ENCODE data around the gene PALD1. TPM values are rescaled to one million over a fixed set of nuclear protein-coding genes. Genes with fewer than 3 reads are reported as not detected.

PALD1 gene
- total and polyA plus RNA-seq, 8 donors, result 2.2 to 15.1 (median 3.9) TPM

DNA sequence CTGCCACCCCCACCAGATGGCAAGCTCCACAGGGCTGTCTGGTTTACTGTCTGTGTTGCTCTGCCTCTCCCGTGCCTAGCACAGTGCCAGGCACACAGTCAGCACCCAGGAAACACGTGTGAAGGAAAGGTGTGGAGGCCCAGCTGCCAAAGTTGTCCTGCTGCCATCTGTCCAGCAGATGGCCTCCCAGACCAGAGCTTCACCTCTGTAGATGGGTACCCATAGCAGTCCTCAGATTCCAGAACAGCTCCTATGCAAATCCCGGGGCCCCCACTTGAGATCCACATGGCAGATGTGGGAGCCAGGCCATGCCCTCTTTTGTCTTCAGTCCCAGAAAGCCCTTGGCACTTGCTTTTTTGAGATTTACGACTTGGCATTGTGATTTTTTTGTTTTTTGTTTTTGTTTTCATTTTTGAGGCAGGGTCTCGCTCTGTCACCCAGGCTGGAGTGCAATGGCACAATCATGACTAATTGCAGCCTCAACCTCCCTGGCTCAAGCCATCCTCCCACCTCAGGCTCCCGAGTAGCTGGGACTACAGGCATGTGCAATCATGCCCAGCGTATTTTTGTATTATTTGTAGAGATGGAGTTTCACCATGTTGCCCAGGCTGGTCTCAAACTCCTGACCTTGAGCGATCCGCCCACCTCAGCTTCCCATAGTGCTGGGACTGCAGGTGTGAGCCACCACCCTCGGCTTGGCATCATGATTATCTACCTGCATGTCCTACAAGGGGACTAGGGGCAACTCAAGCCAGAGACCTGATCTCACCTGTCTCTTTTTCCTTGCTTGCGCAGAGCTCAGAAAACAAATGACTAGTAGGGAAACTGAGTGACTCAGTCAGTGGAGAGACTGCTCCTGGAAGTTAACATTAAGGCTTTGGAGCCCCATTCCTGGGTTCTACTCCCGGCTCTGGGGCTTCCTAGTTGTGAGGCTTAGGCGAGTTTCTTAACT lies 16.9 kb upstream of the PALD1 start:
- no peak overlapping the region for H3K4me3 ChIP-seq
- DNase-seq (peak in 3 of 6 donors; percentile 31 to 62 (median 44)), ATAC-seq (peak; percentile 53 to 76 (median 70)), FAIRE-seq (no peak)
- H3K4me1 ChIP-seq, result peaks cover 0 to 4% (median 3%) of the 10 kb centered on the region in 3 donors
- H3K36me3 ChIP-seq, result no peaks in the 10 kb centered on the region
- TF ChIP-seq, protein P1, sequence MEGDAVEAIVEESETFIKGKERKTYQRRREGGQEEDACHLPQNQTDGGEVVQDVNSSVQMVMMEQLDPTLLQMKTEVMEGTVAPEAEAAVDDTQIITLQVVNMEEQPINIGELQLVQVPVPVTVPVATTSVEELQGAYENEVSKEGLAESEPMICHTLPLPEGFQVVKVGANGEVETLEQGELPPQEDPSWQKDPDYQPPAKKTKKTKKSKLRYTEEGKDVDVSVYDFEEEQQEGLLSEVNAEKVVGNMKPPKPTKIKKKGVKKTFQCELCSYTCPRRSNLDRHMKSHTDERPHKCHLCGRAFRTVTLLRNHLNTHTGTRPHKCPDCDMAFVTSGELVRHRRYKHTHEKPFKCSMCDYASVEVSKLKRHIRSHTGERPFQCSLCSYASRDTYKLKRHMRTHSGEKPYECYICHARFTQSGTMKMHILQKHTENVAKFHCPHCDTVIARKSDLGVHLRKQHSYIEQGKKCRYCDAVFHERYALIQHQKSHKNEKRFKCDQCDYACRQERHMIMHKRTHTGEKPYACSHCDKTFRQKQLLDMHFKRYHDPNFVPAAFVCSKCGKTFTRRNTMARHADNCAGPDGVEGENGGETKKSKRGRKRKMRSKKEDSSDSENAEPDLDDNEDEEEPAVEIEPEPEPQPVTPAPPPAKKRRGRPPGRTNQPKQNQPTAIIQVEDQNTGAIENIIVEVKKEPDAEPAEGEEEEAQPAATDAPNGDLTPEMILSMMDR (IDR thresholded peaks at IDR 0.05), result peak; percentile 45 to 82 (median 72)
- no peaks in the 10 kb centered on the region for H3K9me3 ChIP-seq
- intact Hi-C loops (cut with DNase I), result loop anchor here in 1 of 3 donors (2.0 to 5.0 kb wide), 2 partner anchors 76 to 299 kb away; no protein-coding TSS in a partner anchor
- H3K27me3 ChIP-seq, result no peaks in the 10 kb centered on the region
- 29 to 31% methylated on average over 13 of the region's 13 CpGs for WGBS, 2 donors
- peak overlapping the region in 3 of 4 donors; percentile 28 to 59 (median 59) for H3K27ac ChIP-seq

DNA sequence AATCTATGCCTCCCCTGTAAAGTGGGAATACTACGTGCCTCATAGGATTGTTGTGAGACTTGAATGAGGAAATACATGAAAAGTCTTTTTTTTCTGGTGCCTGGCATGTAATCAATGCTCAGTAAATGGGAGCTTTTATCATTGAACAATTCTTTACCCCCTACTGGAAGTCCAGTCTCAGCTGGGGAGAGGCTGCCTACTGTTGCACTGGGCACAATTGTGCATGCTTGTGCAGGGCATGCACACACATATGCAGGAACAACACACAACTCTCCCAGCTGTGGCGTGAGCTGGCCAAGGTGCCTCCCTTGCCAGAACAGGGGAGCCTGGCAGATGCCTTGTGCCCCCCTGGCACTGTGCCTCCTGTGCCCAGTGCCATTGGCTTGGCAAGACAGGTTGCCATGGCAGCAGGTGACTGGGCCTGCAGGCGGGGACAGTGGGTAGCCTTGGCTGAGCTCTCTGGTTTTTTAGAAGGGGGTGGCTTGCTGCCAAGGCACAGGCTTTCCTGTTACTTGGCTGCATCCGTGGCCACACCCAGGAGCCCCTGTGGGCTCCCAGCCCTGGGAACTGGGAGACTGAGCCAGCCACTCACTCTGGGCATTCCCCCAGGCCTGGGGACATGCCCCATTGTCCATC lies 16.1 kb upstream of the PALD1 start:
- 15 to 20% methylated on average over 4 of the region's 4 CpGs for WGBS, 2 donors
- intact Hi-C loops (cut with DNase I), result loop anchor here in 1 of 3 donors (2.0 to 5.0 kb wide), 2 partner anchors 75 to 298 kb away; no protein-coding TSS in a partner anchor
- H3K4me1 ChIP-seq, result peaks cover 0 to 4% (median 3%) of the 10 kb centered on the region in 3 donors
- H3K4me3 ChIP-seq, result no peak overlapping the region
- no peaks in the 10 kb centered on the region for H3K27me3 ChIP-seq
- FAIRE-seq, result no peak
- DNase-seq, result peak in 5 of 6 donors; percentile 77 to 91 (median 84)
- peak overlapping the region; percentile 0 to 59 (median 44) for H3K27ac ChIP-seq
- H3K9me3 ChIP-seq, result no peaks in the 10 kb centered on the region
- H3K36me3 ChIP-seq, result no peaks in the 10 kb centered on the region
- peak; percentile 51 to 69 (median 60) for ATAC-seq
- TF ChIP-seq, protein P1 (IDR thresholded peaks at IDR 0.05), result no peak

DNA sequence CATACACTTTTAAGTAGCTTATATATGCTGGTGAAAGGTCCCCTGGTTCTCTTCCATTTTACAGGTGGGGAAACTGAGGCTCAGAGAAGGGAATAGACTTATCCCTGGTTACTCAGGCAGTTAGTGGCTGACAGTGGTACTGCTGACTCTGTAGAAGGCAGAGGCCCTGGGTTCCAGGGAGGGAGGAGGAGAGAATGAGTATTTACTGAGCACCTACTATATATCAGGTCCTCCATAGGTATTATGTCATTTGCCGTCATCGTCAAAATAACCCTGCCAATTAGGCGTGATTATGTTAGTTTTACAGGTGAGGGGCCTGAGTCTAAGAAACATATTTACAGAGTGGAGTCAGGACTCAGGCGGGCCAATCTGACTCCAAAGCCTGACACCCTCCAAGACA lies 13.3 kb upstream of the PALD1 start:
- no peak for ATAC-seq

DNA sequence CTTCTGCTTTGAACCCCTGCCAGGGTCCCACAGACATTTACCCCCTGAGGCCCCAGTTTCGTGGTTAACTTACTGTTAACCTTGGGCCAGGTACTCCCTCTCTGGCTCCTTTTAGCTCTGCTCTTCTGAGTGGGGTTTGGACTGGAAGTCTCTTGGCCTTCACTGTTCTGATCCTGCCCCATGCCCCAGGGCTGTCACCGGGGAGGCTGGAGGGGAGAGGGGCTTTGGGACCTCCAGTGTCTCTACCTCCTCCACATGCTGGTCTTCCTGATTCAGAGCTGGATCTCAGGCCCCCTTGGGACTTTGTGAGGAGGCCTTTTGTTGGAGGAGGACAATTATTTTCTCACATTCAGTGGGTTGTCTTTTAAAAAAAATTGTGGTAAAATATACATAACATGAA lies 12.7 kb upstream of the PALD1 start:
- FAIRE-seq, result no peak
- Histone ChIP-seq H3K36me3 (no peaks in the 10 kb centered on the region), H3K9me3 (no peaks in the 10 kb centered on the region), H3K27ac (no peak overlapping the region), H3K4me1 (no peaks in the 10 kb centered on the region), H3K27me3 (no peaks in the 10 kb centered on the region), H3K4me3 (no peak overlapping the region)
- no peak for DNase-seq
- ATAC-seq, result no peak
- intact Hi-C loops (cut with DNase I), result loop anchor here in 1 of 3 donors (5.0 kb wide), 1 partner anchor 281 kb away; no protein-coding TSS in a partner anchor
- 51 to 70% methylated on average over 2 of the region's 2 CpGs for WGBS, 2 donors
- TF ChIP-seq, protein P1 (IDR thresholded peaks at IDR 0.05), result no peak

More for the DNA sequence above, 13.3 kb upstream of the PALD1 start:
- Histone ChIP-seq H3K9me3 (no peaks in the 10 kb centered on the region), H3K4me1 (no peaks in the 10 kb centered on the region), H3K27me3 (no peaks in the 10 kb centered on the region), H3K4me3 (no peak overlapping the region), H3K27ac (no peak overlapping the region), H3K36me3 (no peaks in the 10 kb centered on the region)
- intact Hi-C loops (cut with DNase I), result loop anchor here in 1 of 3 donors (5.0 kb wide), 1 partner anchor 282 kb away; no protein-coding TSS in a partner anchor
- FAIRE-seq (no peak), DNase-seq (no peak)
- TF ChIP-seq, protein P1 (IDR thresholded peaks at IDR 0.05), result no peak
- WGBS, 2 donors, result 85 to 89% methylated on average over 4 of the region's 4 CpGs
